IMR-90 (cell line): Measurements from ENCODE around the gene DNAH8. TPM values are rescaled to one million over a fixed set of nuclear protein-coding genes. Genes with fewer than 3 reads are reported as not detected.

Experiments used
- ATAC-seq: fragments of 200-7000 bp; cut with Tn5 transposase; 2 replicates; pipeline ENCODE4 v1.9.1; 2020; ENCODE audit warnings: low read depth, mild to moderate bottlenecking, moderate library complexity
- BruUV-seq: library from RNA; stranded (reverse); fragments of 400-500 nt; replicated peaks from 2 replicates; lab custom pipeline; 2021; lab: Mats Ljungman, UMichigan
- CTCF ChIA-PET: fragments of 300-600 bp; formaldehyde crosslinking; extraction: SDS; loops from one replicate; lab custom pipeline; 2021; ENCODE audit warnings: antibody characterized with exemption; lab: Yijun Ruan, JAX
- POLR2A ChIA-PET: fragments of 300-600 bp; sonication (Branson Sonifier 250); formaldehyde crosslinking; loops from one replicate; lab custom pipeline; 2022; ENCODE audit warnings: antibody characterized with exemption; ENCODE audit not compliant: unreplicated experiment; lab: Charles Lee
- DNase-seq: peaks from one replicate; pipeline ENCODE4 v3.0.0; 2013
- H2AFZ ChIP-seq: replicated peaks from 2 replicates; pipeline ENCODE3; 2013; ENCODE audit warnings: low read length, mild to moderate bottlenecking; ENCODE audit not compliant: poor library complexity
- H2AK5ac ChIP-seq: 2 replicates; pipeline ENCODE4 v1.6.1; 2013; ENCODE audit warnings: low read depth, low read length, inconsistent platforms
- H2AK9ac ChIP-seq: replicated peaks from 2 replicates; pipeline ENCODE3; 2013; ENCODE audit warnings: mild to moderate bottlenecking, low read depth, low read length, moderate library complexity; ENCODE audit not compliant: poor library complexity
- H2BK120ac ChIP-seq: 2 replicates; pipeline ENCODE4 v1.6.1; 2013; ENCODE audit warnings: low read depth, low read length, inconsistent platforms
- H2BK15ac ChIP-seq: 3 replicates; pipeline ENCODE4 v1.6.1; 2013; ENCODE audit warnings: low read depth, low read length, inconsistent platforms
- H2BK20ac ChIP-seq: 2 replicates; pipeline ENCODE4 v1.6.1; 2013; ENCODE audit warnings: low read depth, mild to moderate bottlenecking, inconsistent platforms, low read length, moderate library complexity
- H2BK5ac ChIP-seq: 2 replicates; pipeline ENCODE4 v1.6.1; 2013; ENCODE audit warnings: mild to moderate bottlenecking, low read depth, low read length, inconsistent platforms; ENCODE audit not compliant: poor library complexity, severe bottlenecking
- H3K14ac ChIP-seq: replicated peaks from 2 replicates; pipeline ENCODE4 v1.6.1; 2013; ENCODE audit warnings: low read depth, low read length, inconsistent platforms
- H3K18ac ChIP-seq: 2 replicates; pipeline ENCODE4 v1.6.1; 2013; ENCODE audit warnings: low read depth, low read length, control low read depth
- H3K23ac ChIP-seq: 2 replicates; pipeline ENCODE4 v1.6.1; 2013; ENCODE audit warnings: low read depth, low read length, inconsistent platforms
- H3K27ac ChIP-seq: 2 replicates; pipeline ENCODE4 v1.5.1; 2013; ENCODE audit warnings: mild to moderate bottlenecking, control low read depth, low read length; ENCODE audit not compliant: insufficient read depth
- H3K27me3 ChIP-seq: 2 replicates; pipeline ENCODE4 v1.6.1; 2013; ENCODE audit warnings: low read length; ENCODE audit not compliant: control insufficient read depth, insufficient read depth
- H3K36me3 ChIP-seq: 2 replicates; pipeline ENCODE4 v1.6.1; 2013; ENCODE audit warnings: low read length, mixed read lengths; ENCODE audit not compliant: control insufficient read depth, insufficient read depth
- H3K4ac ChIP-seq: 2 replicates; pipeline ENCODE4 v1.6.1; 2013; ENCODE audit warnings: low read depth, low read length, inconsistent platforms
- H3K4me1 ChIP-seq: 2 replicates; pipeline ENCODE4 v1.6.1; 2013; ENCODE audit warnings: low read length, mixed read lengths; ENCODE audit not compliant: control insufficient read depth, insufficient read depth
- H3K4me2 ChIP-seq: 2 replicates; pipeline ENCODE4 v1.6.1; 2013; ENCODE audit warnings: low read depth, mild to moderate bottlenecking, control low read depth, low read length, moderate library complexity
- H3K4me3 ChIP-seq: 2 replicates; pipeline ENCODE4 v1.5.1; 2013; ENCODE audit warnings: low read depth, mild to moderate bottlenecking, control low read depth, low read length, moderate library complexity; ENCODE audit not compliant: insufficient read depth
- H3K56ac ChIP-seq: 2 replicates; pipeline ENCODE4 v1.6.1; 2013; ENCODE audit warnings: low read length, inconsistent platforms; ENCODE audit not compliant: insufficient read depth; ENCODE audit errors: extremely low read depth
- H3K79me1 ChIP-seq, 2 experiments: 2 replicates each; pipeline ENCODE4 v1.6.1; 2013; ENCODE audit warnings: low read length in 2 of 2, inconsistent platforms in 1 of 2, low read depth in 1 of 2
- H3K9ac ChIP-seq: 2 replicates; pipeline ENCODE4 v1.6.1; 2013; ENCODE audit warnings: low read depth, low read length, control low read depth
- H3K9me1 ChIP-seq: 2 replicates; pipeline ENCODE4 v1.6.1; 2013; ENCODE audit warnings: low read length, inconsistent platforms; ENCODE audit not compliant: insufficient read depth
- H3K9me3 ChIP-seq: 2 replicates; pipeline ENCODE4 v1.6.1; 2013; ENCODE audit warnings: low read length; ENCODE audit not compliant: control insufficient read depth, insufficient read depth
- H4K20me1 ChIP-seq: 2 replicates; pipeline ENCODE4 v1.6.1; 2013; ENCODE audit warnings: low read length, inconsistent platforms; ENCODE audit not compliant: insufficient read depth
- H4K5ac ChIP-seq: 2 replicates; pipeline ENCODE4 v1.6.1; 2013; ENCODE audit warnings: mild to moderate bottlenecking, low read depth, low read length, control low read depth
- H4K8ac ChIP-seq, 2 experiments: 2 replicates each; pipeline ENCODE4 v1.6.1; 2013; ENCODE audit warnings: low read depth in 2 of 2, low read length in 2 of 2, control low read depth in 1 of 2, inconsistent platforms in 1 of 2
- H4K91ac ChIP-seq: 2 replicates; pipeline ENCODE4 v1.6.1; 2013; ENCODE audit warnings: low read depth, low read length, inconsistent platforms; ENCODE audit not compliant: insufficient read depth
- BHLHE40 ChIP-seq: fragments of 150-350 bp; IDR thresholded peaks from 2 replicates; pipeline ENCODE4 v1.6.1; 2016; ENCODE audit warnings: mild to moderate bottlenecking, low read depth, low read length
- CEBPB ChIP-seq: IDR thresholded peaks from 2 replicates; pipeline ENCODE4 v1.6.1; 2012; ENCODE audit warnings: low read depth, low read length, improper control_type of control experiment
- CHD1 ChIP-seq: IDR thresholded peaks from 2 replicates; pipeline ENCODE4 v1.6.1; 2012; ENCODE audit warnings: low read depth, low read length, improper control_type of control experiment
- MAZ ChIP-seq: IDR thresholded peaks from 2 replicates; pipeline ENCODE4 v1.6.1; 2012; ENCODE audit warnings: low read depth, mild to moderate bottlenecking, low read length, improper control_type of control experiment, moderate library complexity, borderline replicate concordance
- RAD21 ChIP-seq: IDR thresholded peaks from 2 replicates; pipeline ENCODE4 v1.6.1; 2012; ENCODE audit warnings: low read length, improper control_type of control experiment
- WGBS, 2 experiments: methylation state at CpG; one replicate each; pipeline versions ENCODE4 v1.1.5 to v1.1.7; 2013; ENCODE audit warnings: missing lambda C conversion rate in 2 of 2; ENCODE audit not compliant: insufficient read length in 1 of 2; ENCODE audit errors: extremely low coverage in 2 of 2; 5-methylcytosine and 5-hydroxymethylcytosine counted together
- dilution Hi-C: fragments of 300-500 bp; cut with HindIII; formaldehyde crosslinking; loops from one replicate; pipeline ENCODE4 v1.14.3; 2018; ENCODE audit warnings: low sequenced_read_pairs; ENCODE audit not compliant: unreplicated experiment
- in situ Hi-C: fragments of 300-500 bp; cut with MboI; formaldehyde crosslinking; loops from 3 replicates; pipeline ENCODE4 v1.14.3; 2019; ENCODE audit warnings: low sequenced_read_pairs, inconsistent platforms, mixed read lengths
- intact Hi-C: fragments of 100-400 bp; cut with micrococcal nuclease; formaldehyde crosslinking; loops from 2 replicates; pipeline ENCODE4 v1.10.0; 2022
- polyA plus RNA-seq, 3 experiments: library from polyadenylated mRNA; depleted of rRNA; stranded (reverse); fragments of >200 nt; gene quantifications; 2 replicates each; pipeline ENCODE4 v1.2.3, GENCODE V29; 2012; ENCODE audit warnings: low replicate concordance in 1 of 3
- total RNA-seq: library from RNA; depleted of rRNA; stranded (reverse); fragments of >200 nt; gene quantifications from 2 replicates; pipeline ENCODE4 v1.2.3, GENCODE V29; 2012
- TF ChIP-seq, protein P1 (sequence below): conservative IDR thresholded peaks from 2 replicates; pipeline ENCODE4 v1.5.1; 2012; ENCODE audit warnings: mild to moderate bottlenecking, low read depth, low read length, improper control_type of control experiment

The DNAH8 gene
- total and polyA plus RNA-seq, 2 of the 4 experiments (the other 2 are of a cell fraction), result not detected

DNA sequence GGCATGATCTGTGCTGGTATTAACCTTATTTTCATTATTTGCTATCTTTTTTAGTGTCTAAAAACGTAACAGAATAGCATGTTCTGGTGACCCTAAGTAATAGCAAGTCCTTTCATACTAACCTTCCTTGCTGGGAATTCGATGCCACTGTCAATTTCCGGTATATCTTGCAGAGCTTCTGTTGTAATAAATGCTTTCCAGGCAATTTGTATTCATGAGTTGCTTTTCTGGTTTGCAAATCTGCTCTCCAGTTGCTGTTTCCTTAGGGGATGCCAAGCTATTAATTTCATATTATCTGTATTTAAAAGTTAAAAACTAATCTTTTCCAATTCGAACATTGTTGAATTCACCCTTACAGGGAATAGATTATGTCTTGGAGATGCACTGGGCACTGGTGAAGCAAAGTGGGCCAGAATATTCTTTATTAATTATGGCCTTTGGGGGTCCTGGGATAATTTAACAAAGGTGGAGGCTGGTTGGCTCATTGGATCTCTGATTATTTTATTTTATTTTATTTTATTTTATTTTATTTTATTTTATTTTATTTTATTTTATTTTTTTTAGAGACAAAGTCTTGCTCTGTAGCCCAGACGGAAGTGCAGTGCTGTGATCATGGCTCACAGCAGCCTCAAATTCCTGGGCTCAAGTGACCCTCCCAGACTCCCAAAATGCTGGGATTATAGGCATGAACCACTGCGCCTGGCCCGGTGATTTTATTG, 209.8 kb downstream of the DNAH8 start:
- Histone ChIP-seq H4K20me1 (no peaks in the 10 kb centered on the region), H3K9ac (no peak overlapping the region), H3K9me3 (no peaks in the 10 kb centered on the region), H4K5ac (no peak overlapping the region), H3K4me2 (no peak overlapping the region), H3K4ac (no peak overlapping the region), H2AK9ac (no peak overlapping the region), H4K91ac (no peak overlapping the region), H2AK5ac (no peak overlapping the region), H3K36me3 (no peaks in the 10 kb centered on the region), H3K79me1 (no peaks in the 10 kb centered on the region), H2BK5ac (no peak overlapping the region), H2BK15ac (no peak overlapping the region), H3K18ac (no peak overlapping the region), H3K9me1 (no peaks in the 10 kb centered on the region), H3K23ac (no peak overlapping the region), H3K27ac (no peak overlapping the region), H3K4me1 (no peaks in the 10 kb centered on the region), H3K4me3 (no peak overlapping the region), H4K8ac (no peak overlapping the region), H2BK120ac (no peak overlapping the region), H3K14ac (no peak overlapping the region), H2AFZ (no peak overlapping the region), H3K56ac (no peak overlapping the region), H3K27me3 (no peaks in the 10 kb centered on the region), H2BK20ac (no peak overlapping the region)
- ChIA-PET POLR2A (no interaction called here), CTCF (no interaction called here)
- no peak for TF ChIP-seq BHLHE40
- TF ChIP-seq, protein P1, sequence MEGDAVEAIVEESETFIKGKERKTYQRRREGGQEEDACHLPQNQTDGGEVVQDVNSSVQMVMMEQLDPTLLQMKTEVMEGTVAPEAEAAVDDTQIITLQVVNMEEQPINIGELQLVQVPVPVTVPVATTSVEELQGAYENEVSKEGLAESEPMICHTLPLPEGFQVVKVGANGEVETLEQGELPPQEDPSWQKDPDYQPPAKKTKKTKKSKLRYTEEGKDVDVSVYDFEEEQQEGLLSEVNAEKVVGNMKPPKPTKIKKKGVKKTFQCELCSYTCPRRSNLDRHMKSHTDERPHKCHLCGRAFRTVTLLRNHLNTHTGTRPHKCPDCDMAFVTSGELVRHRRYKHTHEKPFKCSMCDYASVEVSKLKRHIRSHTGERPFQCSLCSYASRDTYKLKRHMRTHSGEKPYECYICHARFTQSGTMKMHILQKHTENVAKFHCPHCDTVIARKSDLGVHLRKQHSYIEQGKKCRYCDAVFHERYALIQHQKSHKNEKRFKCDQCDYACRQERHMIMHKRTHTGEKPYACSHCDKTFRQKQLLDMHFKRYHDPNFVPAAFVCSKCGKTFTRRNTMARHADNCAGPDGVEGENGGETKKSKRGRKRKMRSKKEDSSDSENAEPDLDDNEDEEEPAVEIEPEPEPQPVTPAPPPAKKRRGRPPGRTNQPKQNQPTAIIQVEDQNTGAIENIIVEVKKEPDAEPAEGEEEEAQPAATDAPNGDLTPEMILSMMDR, result no peak
- no peak for TF ChIP-seq CHD1
- TF ChIP-seq CEBPB, result no peak
- no peak for TF ChIP-seq MAZ
- TF ChIP-seq RAD21, result no peak
- DNase-seq (no peak), ATAC-seq (no peak)
- BruUV-seq, result no TSS peak
- WGBS, 2 experiments, result no CpG with 5 or more reads among the region's 7 CpGs
- intact Hi-C loops, result no loop called here
- in situ Hi-C loops, result no loop called here
- dilution Hi-C loops, result no loop called here
